Kidney capillary endothelial cell (primary cell): Measurements from ENCODE around the gene C1QTNF8.
"Not testable (repeated sequence)": the region's sequence is repeated elsewhere in the genome, so short reads cannot be mapped to it uniquely, and the experiment has no call there.

Experiments
- DNase-seq: peaks from one replicate; pipeline ENCODE4 v3.0.0-alpha.2; 2018; ENCODE audit warnings: low spot score

C1QTNF8 gene

DNA sequence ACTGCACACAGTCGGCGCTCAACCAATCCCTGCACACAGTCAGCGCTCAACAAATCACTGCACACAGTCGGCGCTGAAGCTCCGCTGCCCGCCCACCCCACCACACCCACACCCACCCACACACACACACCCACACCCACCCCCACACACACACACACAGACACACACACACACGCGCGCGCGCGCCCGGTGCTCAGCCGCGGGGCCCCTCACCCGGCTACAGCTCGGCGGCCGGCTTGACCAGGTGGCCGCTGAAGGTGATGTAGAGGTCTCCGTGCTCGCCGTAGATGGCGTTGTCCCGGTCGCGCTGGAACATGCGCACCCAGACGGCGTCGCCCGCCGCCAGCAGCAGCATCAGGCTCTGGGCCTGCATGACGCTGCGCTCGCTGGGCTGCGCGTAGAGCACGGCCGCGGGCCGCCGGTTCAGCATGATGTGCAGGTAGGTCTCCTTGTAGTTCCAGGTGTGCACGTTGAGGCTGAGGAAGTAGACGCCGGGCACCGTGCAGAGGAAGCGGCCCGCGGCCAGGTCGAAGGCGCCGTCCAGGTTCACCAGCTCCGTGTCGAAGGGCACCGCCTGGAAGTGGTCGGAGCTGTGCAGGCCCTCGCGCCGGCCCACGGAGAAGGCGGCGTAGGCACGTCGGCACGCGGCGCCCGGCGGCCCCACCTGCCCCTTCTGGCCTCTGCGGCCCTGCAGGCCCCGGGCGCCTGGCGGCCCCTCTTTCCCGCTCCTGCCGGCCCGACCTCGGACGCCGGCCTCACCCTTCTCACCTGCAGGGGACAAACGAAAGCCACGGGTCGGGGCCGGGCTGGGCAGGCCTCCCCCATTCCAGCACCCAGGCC is 2.5 kb downstream of the C1QTNF8 start:
- no peak for DNase-seq

DNA sequence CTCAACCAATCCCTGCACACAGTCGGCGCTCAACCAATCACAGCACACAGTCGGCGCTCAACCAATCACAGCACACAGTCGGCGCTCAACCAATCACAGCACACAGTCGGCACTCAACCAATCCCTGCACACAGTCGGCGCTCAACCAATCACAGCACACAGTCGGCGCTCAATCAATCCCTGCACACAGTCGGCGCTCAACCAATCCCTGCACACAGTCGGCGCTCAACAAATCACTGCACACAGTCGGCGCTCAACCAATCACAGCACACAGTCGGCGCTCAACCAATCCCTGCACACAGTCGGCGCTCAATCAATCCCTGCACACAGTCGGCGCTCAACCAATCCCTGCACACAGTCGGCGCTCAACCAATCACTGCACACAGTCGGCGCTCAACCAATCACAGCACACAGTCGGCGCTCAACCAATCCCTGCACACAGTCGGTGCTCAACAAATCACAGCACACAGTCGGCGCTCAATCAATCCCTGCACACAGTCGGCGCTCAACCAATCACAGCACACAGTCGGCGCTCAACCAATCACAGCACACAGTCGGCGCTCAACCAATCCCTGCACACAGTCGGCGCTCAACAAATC is 3.3 kb downstream of the C1QTNF8 start:
- DNase-seq, result not testable (repeated sequence)

- no peak for DNase-seq
Measured at GRCh38 chr16:1091992-1092552, 4.0 kb downstream of the C1QTNF8 start.

- DNase-seq, result no peak
Measured at GRCh38 chr16:1090620-1091587, 5.1 kb downstream of the C1QTNF8 start.

GRCh38 chr16:1089822-1090619 is 6.0 kb downstream of the C1QTNF8 start:
- DNase-seq, result no peak

- DNase-seq, result no peak
Measured at GRCh38 chr16:1089439-1089821, 6.6 kb downstream of the C1QTNF8 start.

DNA sequence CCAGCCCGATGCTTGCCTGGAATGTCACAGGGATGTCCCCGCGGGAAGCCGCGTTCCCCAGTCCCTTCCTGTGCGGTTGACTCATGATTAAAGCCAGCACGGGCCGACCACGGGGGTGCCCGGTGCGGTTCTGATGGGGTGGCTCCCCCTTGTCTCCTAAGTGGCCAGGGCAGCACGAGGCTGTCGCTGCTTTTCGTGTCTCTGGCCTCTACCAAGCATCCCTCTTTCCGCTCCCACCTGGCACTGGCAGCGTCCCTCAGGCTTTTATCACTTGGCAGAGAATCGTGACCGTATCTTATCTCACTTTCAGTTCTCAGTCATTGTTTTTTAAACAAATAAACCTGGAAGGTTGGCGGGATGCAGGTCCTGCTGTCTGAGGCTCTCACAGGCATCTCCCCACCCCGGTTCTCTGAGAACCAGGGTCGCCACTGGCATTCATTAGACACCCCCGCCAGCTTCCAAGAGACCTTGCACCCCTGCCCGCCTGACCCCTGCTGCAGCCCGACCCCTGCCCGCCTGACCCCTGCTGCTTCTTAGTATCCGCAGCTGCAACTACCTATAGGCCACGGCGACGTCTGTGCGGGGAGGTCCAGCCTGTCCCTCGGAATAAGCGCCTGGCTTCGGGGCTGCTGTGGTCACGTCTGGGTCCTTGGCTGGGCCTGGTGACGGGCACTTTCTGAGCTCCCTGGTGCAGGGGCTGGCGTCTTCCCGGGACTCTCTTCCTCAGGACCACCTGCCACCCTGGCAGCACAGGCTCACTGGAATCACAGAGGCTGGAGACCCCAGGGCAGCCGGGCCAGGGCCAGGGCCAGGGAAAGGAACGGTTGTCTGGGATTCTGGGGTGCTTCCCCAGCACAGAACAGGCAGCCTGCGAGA is 7.5 kb downstream of the C1QTNF8 start:
- DNase-seq, result no peak

GRCh38 chr16:1086443-1086842 is 9.6 kb downstream of the C1QTNF8 start:
- not testable (repeated sequence) for DNase-seq

DNA sequence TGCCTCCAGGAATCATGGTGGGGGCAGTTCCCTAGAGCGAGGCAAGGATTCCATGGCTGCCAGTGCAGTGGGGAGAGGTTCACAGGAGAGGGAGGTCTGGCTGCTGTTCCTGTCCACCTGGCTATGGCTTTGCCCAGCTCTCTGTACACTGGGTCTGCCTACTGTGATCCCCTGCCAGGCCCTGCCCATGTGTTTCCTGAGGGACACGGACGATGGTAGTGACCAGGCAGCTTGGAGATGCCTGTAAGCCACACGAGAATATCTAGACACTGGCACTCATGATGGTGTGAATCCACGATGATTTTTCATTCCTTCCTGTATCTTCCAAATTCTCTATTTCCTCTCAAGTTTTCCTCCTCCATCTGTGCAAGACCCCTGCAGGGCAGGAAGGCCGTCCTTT is 11.1 kb downstream of the C1QTNF8 start:
- DNase-seq, result no peak

DNA sequence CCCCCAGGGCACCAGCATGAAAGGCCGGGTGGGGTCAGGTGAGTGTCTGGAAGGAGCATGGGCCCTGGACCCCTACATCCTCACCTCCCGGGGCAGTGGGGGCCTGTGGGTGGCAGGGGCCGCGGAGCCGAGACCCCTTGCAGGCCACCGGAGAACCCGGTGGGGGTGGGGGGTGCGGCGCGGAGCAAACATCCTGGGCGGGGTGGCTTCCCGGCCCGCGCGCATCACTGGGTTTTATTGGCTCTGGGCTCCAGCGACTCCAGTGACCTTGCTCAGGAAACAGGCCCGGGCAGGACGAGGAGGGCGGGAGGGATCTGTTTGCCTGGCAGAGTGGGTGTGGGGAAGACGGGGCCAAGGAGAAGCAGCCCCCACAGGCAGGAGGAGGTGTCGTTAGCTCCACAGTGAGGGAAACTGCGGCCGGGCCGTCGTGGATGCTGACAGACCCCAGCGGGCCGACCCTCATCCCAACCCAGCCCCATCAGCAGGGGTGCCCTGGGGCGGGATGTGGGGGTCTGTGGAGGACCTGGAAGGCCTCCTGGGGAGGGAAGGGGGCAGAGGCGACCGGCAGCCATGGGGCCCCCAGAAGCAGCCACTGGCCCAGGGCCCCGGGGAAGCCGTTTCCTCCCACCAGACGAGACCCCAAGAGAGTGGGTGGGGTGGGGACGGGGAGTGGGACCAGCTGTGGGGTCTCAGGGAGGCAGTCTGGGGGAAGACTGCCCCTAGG is 12.9 kb downstream of the C1QTNF8 start:
- no peak for DNase-seq

DNA sequence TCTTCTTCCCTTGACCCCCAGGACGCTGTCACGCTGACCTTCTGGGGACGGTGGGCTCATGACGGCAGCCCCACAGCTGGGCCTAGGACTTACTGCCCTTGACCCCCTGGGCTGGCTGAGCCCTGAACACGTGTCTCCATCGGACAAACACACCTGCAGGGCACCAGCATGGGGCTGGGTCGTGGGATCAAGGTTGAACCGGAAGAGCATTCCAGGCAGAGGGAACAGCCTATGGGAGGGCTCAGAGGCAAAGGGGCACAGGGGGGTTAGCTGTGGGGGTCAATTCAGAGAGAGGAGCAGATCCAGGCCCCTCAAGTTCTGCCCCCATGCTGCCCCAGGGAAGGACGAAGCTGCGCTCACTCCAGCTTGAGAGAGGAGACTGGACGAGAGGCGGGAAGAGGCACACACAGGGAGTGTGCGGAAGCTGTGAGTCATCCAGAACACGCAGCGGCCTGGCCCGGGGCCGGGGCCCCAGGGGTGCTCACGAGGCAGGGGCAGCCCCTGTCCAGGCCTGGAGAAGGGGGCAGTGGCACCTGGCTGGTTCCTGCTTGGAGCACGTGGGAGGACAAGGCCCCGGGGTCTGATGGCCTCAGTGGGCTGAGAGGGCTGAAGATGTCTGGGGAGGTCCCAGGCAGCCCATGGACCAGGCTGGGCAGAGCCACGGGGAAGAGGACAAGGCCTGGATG is 13.6 kb downstream of the C1QTNF8 start:
- peak; percentile 33 for DNase-seq

DNA sequence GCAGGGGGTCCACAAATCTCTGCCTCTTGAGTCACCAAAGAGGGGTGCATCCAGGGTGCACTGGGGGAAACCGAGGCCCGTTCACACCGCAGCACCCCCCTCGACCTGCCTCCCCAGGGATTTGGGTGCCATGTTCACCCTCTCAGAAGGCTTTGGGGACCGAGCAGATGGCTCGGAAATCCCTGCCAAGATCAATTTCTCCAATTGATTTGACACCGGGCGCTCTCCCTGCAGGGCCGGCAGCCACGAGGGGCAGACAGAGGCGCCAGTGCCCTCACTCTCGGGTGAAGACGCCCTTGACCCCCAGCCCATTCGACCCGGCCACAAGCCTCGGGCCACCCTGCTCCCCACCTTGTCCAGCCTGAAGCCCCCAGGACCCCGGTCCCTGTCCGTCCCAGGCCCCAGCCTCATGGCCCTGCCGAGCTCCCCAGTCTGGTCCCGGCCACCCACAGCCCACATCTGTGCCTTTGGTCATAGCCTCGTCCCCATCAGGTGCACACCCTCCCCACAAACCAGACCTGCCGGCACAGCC is 14.2 kb downstream of the C1QTNF8 start:
- no peak for DNase-seq

- DNase-seq, result no peak
Measured at GRCh38 chr16:1080801-1081733, 15.0 kb downstream of the C1QTNF8 start.

GRCh38 chr16:1079786-1080525 is 16.1 kb downstream of the C1QTNF8 start:
- DNase-seq, result no peak

DNA sequence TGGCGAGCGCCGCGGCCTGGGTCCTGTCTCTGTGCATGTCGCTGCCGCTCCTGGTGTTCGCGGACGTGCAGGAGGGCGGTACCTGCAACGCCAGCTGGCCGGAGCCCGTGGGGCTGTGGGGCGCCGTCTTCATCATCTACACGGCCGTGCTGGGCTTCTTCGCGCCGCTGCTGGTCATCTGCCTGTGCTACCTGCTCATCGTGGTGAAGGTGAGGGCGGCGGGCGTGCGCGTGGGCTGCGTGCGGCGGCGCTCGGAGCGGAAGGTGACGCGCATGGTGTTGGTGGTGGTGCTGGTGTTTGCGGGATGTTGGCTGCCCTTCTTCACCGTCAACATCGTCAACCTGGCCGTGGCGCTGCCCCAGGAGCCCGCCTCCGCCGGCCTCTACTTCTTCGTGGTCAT is 16.7 kb downstream of the C1QTNF8 start:
- no peak for DNase-seq

DNA sequence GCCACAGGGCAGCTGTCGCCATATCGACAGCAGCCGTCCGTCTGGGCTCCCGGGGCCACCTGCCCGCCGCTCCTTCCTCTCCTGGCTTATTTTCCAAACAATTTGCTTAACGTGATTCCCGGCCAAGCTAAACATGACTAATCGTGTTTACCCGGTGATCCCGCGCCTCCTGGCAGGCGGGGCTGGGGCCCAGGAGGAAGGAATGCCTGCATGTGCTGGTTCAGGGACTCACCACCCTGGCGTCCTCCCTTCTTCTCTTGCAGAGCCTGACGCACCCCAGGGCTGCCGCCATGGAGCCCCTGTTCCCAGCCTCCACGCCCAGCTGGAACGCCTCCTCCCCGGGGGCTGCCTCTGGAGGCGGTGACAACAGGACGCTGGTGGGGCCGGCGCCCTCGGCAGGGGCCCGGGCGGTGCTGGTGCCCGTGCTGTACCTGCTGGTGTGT is 17.4 kb downstream of the C1QTNF8 start:
- DNase-seq, result no peak
